Endothelial cell of umbilical vein (primary cell): Measurements from ENCODE around the gene ATP8A2. TPM values are rescaled to one million over a fixed set of nuclear protein-coding genes. Genes with fewer than 3 reads are reported as not detected.

Experiments used
- BruUV-seq: library from RNA; stranded (reverse); fragments of 400-500 nt; replicated peaks from 2 replicates; lab custom pipeline; 2021; lab: Mats Ljungman, UMichigan
- CTCF ChIA-PET: fragments of 300-600, 350-600 bp; sonication (Branson Sonifier 250); formaldehyde crosslinking; loops from one replicate; lab custom pipeline; 2021; ENCODE audit warnings: antibody characterized with exemption, inconsistent platforms; lab: Charles Lee
- POLR2A ChIA-PET: fragments of 300-600, 350-600 bp; sonication (Branson Sonifier 250); formaldehyde crosslinking; loops from one replicate; lab custom pipeline; 2021; ENCODE audit warnings: antibody characterized with exemption, inconsistent platforms; lab: Charles Lee
- DNase-seq: peaks from one replicate; pipeline ENCODE4 v3.0.0-alpha.2; 2011; ENCODE audit warnings: low read depth, low spot score
- FAIRE-seq: peaks from 2 replicates; lab custom pipeline; 2011; peaks lifted over from hg19 to GRCh38; lab: Jason Lieb, UNC
- H2AFZ ChIP-seq: 2 replicates; pipeline ENCODE4 v1.6.0; 2012; ENCODE audit warnings: low read depth, low read length, control low read depth, inconsistent platforms
- H3K27ac ChIP-seq: 2 replicates; pipeline ENCODE4 v1.5.1; 2011; ENCODE audit warnings: low read depth, mild to moderate bottlenecking, control low read depth, low read length, moderate library complexity; ENCODE audit not compliant: insufficient read depth
- H3K27me3 ChIP-seq, 2 experiments: 2 replicates each; pipeline versions ENCODE4 v1.6.0 to v1.6.1; 2011; ENCODE audit warnings: low read length in 2 of 2, mixed read lengths in 1 of 2; ENCODE audit not compliant: control insufficient read depth in 2 of 2, insufficient read depth in 2 of 2
- H3K36me3 ChIP-seq, 2 experiments: 2 replicates in 1 of 2; 3 replicates in 1 of 2; pipeline ENCODE4 v1.5.1; 2011; ENCODE audit warnings: low read length in 2 of 2, mild to moderate bottlenecking in 1 of 2, moderate library complexity in 1 of 2; ENCODE audit not compliant: control insufficient read depth in 2 of 2, insufficient read depth in 2 of 2; ENCODE audit errors: extremely low read depth in 1 of 2
- H3K4me1 ChIP-seq: 3 replicates; pipeline ENCODE4 v1.5.1; 2011; ENCODE audit warnings: mild to moderate bottlenecking, low read length; ENCODE audit not compliant: control insufficient read depth, insufficient read depth; ENCODE audit errors: extremely low read depth
- H3K4me2 ChIP-seq: 2 replicates; pipeline ENCODE4 v1.6.1; 2011; ENCODE audit warnings: low read length, control low read depth, mixed read lengths; ENCODE audit not compliant: insufficient read depth
- H3K4me3 ChIP-seq, 3 experiments: fragments of 200-600 bp in 1 of 3; sonication (generic), shearing (Covaris generic) in 1 of 3; replicated peaks in 1 of 3; 2 replicates each; pipeline ENCODE4 v1.5.1; 2011 to 2016; ENCODE audit warnings: control low read depth in 3 of 3, low read length in 3 of 3, mild to moderate bottlenecking in 2 of 3, inconsistent platforms in 1 of 3, low read depth in 1 of 3, moderate library complexity in 1 of 3; ENCODE audit not compliant: insufficient read depth in 1 of 3
- H3K79me2 ChIP-seq: 2 replicates; pipeline ENCODE4 v1.6.0; 2012; ENCODE audit warnings: low read length, inconsistent platforms; ENCODE audit not compliant: control insufficient read depth, insufficient read depth
- H3K9ac ChIP-seq: replicated peaks from 2 replicates; pipeline ENCODE3; 2011; ENCODE audit warnings: low read length, control low read depth; ENCODE audit not compliant: insufficient read depth; ENCODE audit errors: extremely low read depth
- H3K9me1 ChIP-seq: replicated peaks from 3 replicates; pipeline ENCODE4 v1.6.0; 2011; ENCODE audit warnings: mild to moderate bottlenecking, low read length; ENCODE audit not compliant: control insufficient read depth, insufficient read depth; ENCODE audit errors: extremely low read depth
- H3K9me3 ChIP-seq: replicated peaks from 2 replicates; pipeline ENCODE4 v1.5.1; 2012; ENCODE audit warnings: low read length, inconsistent platforms; ENCODE audit not compliant: control insufficient read depth, insufficient read depth
- H4K20me1 ChIP-seq: replicated peaks from 2 replicates; pipeline ENCODE3; 2011; ENCODE audit warnings: mild to moderate bottlenecking, low read length; ENCODE audit not compliant: control insufficient read depth, insufficient read depth; ENCODE audit errors: extremely low read depth
- EZH2 ChIP-seq: IDR thresholded peaks from 2 replicates; pipeline ENCODE4 v1.6.1; 2012; ENCODE audit warnings: borderline replicate concordance, low read depth, mild to moderate bottlenecking, moderate library complexity, low read length, inconsistent platforms; ENCODE audit not compliant: severe bottlenecking
- FOS ChIP-seq: IDR thresholded peaks from 2 replicates; pipeline ENCODE4 v1.6.1; 2011; ENCODE audit warnings: mild to moderate bottlenecking, low read length, moderate library complexity, borderline replicate concordance; ENCODE audit not compliant: insufficient read depth
- GATA2 ChIP-seq: IDR thresholded peaks from 2 replicates; pipeline ENCODE4 v1.7.0; 2011; ENCODE audit warnings: low read depth, mild to moderate bottlenecking, moderate library complexity, mixed read lengths, low read length; ENCODE audit not compliant: insufficient read length, insufficient read depth
- JUN ChIP-seq: IDR thresholded peaks from 2 replicates; pipeline ENCODE4 v1.6.1; 2011; ENCODE audit warnings: borderline replicate concordance, low read depth; ENCODE audit not compliant: insufficient read length, insufficient read depth
- MAX ChIP-seq: IDR thresholded peaks from 2 replicates; pipeline ENCODE4 v1.6.1; 2011; ENCODE audit not compliant: insufficient read depth, insufficient read length
- MYC ChIP-seq: IDR thresholded peaks from one replicate; pipeline ENCODE4 v1.6.1; 2011; ENCODE audit warnings: mild to moderate bottlenecking, low read depth, low read length
- POLR2A ChIP-seq: IDR thresholded peaks from 2 replicates; pipeline ENCODE4 v1.6.1; 2012; ENCODE audit warnings: low read depth, mild to moderate bottlenecking, control low read depth, low read length
- POLR2AphosphoS5 ChIP-seq: IDR thresholded peaks from 2 replicates; pipeline ENCODE4 v1.6.1; 2012; ENCODE audit warnings: low read depth, mild to moderate bottlenecking, control low read depth, low read length, moderate library complexity; ENCODE audit not compliant: insufficient read depth
- dilution Hi-C: fragments of 300-500 bp; cut with MboI; formaldehyde crosslinking; loops from one replicate; pipeline ENCODE4 v1.15.0; 2019; ENCODE audit warnings: low sequenced_read_pairs; ENCODE audit not compliant: extremely low pct_ligation_motif_present
- intact Hi-C: fragments of 100-400 bp; cut with micrococcal nuclease; formaldehyde crosslinking; loops from one replicate; pipeline ENCODE4 v1.10.0; 2022
- polyA plus RNA-seq, 4 experiments: library from polyadenylated mRNA; depleted of rRNA in 3 of 4; stranded (reverse) in 3 of 4; unstranded in 1 of 4; fragments of >200 nt; gene quantifications; 2 replicates each; pipeline versions ENCODE4 v1.2.1 to v1.2.3, GENCODE V29; 2011 to 2012; ENCODE audit warnings: missing spikeins in 1 of 4
- total RNA-seq: library from RNA; stranded (reverse); gene quantifications from 2 replicates; pipeline ENCODE4 v1.2.3, GENCODE V29; 2021
- TF ChIP-seq, protein P1 (sequence below), 2 donors: IDR thresholded peaks; 1 replicate in 1 of 2; 2 replicates in 1 of 2; pipeline ENCODE4 v1.5.1; 2011; ENCODE audit warnings: low read length in 2 of 2, mild to moderate bottlenecking in 2 of 2, moderate library complexity in 2 of 2, control low read depth in 1 of 2, inconsistent platforms in 1 of 2, low read depth in 1 of 2; ENCODE audit not compliant: insufficient read depth in 1 of 2; ENCODE audit errors: extremely low read depth in 1 of 2

The ATP8A2 gene
- total and polyA plus RNA-seq, 2 donors (not counting 3 experiments of a cell fraction or from before 2014, with no cell fraction given) = 0.11 to 0.49 TPM

GRCh38 chr13:26045142-26045541 lies 673.4 kb downstream of the ATP8A2 start:
- dilution Hi-C loops = no loop called here
- no peak overlapping the region for H3K27ac ChIP-seq
- no TSS peak for BruUV-seq
- no peaks in the 10 kb centered on the region for H3K9me3 ChIP-seq
- H3K4me2 ChIP-seq = no peak overlapping the region
- POLR2A ChIA-PET = no interaction called here
- H3K36me3 ChIP-seq = no peaks in the 10 kb centered on the region
- H4K20me1 ChIP-seq = peaks cover 3% of the 10 kb centered on the region
- H3K79me2 ChIP-seq = peaks cover 29% of the 10 kb centered on the region
- no peaks in the 10 kb centered on the region for H3K9me1 ChIP-seq
- peaks cover 13% of the 10 kb centered on the region for H3K4me1 ChIP-seq
- no peak overlapping the region for H3K4me3 ChIP-seq
- intact Hi-C loops = no loop called here
- CTCF ChIA-PET = interaction anchor here (1.5 kb wide), 1 partner anchor 25 kb away, joined by 3 read pairs; no protein-coding TSS in a partner anchor
- TF ChIP-seq POLR2A (no peak), MAX (no peak), FOS (no peak), MYC (no peak), POLR2AphosphoS5 (no peak), EZH2 (no peak), JUN (no peak), GATA2 (no peak)
- TF ChIP-seq, protein P1, sequence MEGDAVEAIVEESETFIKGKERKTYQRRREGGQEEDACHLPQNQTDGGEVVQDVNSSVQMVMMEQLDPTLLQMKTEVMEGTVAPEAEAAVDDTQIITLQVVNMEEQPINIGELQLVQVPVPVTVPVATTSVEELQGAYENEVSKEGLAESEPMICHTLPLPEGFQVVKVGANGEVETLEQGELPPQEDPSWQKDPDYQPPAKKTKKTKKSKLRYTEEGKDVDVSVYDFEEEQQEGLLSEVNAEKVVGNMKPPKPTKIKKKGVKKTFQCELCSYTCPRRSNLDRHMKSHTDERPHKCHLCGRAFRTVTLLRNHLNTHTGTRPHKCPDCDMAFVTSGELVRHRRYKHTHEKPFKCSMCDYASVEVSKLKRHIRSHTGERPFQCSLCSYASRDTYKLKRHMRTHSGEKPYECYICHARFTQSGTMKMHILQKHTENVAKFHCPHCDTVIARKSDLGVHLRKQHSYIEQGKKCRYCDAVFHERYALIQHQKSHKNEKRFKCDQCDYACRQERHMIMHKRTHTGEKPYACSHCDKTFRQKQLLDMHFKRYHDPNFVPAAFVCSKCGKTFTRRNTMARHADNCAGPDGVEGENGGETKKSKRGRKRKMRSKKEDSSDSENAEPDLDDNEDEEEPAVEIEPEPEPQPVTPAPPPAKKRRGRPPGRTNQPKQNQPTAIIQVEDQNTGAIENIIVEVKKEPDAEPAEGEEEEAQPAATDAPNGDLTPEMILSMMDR (IDR thresholded peaks at IDR 0.05; ENCODE audit: extremely low read depth in 1 of 2, insufficient read depth in 1 of 2, low read depth in 1 of 2, low read length in 2 of 2) = no peak
- FAIRE-seq (no peak), DNase-seq (no peak)
- no peak overlapping the region for H2AFZ ChIP-seq
- H3K27me3 ChIP-seq = no peaks in the 10 kb centered on the region
- no peak overlapping the region for H3K9ac ChIP-seq
